GM13976 (cell line): ENCODE measurements around the gene DHX58.
"Not testable (repeated sequence)": the region's sequence is repeated elsewhere in the genome, so short reads cannot be mapped to it uniquely, and the experiment has no call there.

Experiments
- DNase-seq: peaks from one replicate; pipeline ENCODE4 v3.0.0; 2012; ENCODE audit warnings: low spot score
- CTCF ChIP-seq: IDR thresholded peaks from 2 replicates; pipeline ENCODE4 v1.5.1; 2012; ENCODE audit warnings: borderline replicate concordance, mild to moderate bottlenecking; ENCODE audit not compliant: insufficient read depth; ENCODE audit errors: extremely low read depth, missing control alignments, control extremely low read depth
- in situ Hi-C: fragments of 300-500 bp; cut with MboI; formaldehyde crosslinking; loops from one replicate; pipeline ENCODE4 v1.12.0; 2022; ENCODE audit warnings: low sequenced_read_pairs, mixed read lengths, inconsistent platforms; ENCODE audit not compliant: unreplicated experiment

Gene DHX58

GRCh38 chr17:42142371-42142896, 29.9 kb upstream of the DHX58 start:
- DNase-seq: no peak
- in situ Hi-C loops: no loop called here
- no peak for TF ChIP-seq CTCF

GRCh38 chr17:42141382-42141781, 28.9 kb upstream of the DHX58 start:
- no peak for TF ChIP-seq CTCF
- in situ Hi-C loops: no loop called here
- DNase-seq: no peak

GRCh38 chr17:42140690-42141089, 28.2 kb upstream of the DHX58 start:
- DNase-seq, in situ Hi-C loops: not testable (repeated sequence)

GRCh38 chr17:42138749-42139492, 26.4 kb upstream of the DHX58 start:
- TF ChIP-seq CTCF: no peak
- in situ Hi-C loops: no loop called here
- no peak for DNase-seq

GRCh38 chr17:42136654-42137051, 24.1 kb upstream of the DHX58 start:
- in situ Hi-C loops: no loop called here
- no peak for DNase-seq
- no peak for TF ChIP-seq CTCF

GRCh38 chr17:42135664-42136653, 23.4 kb upstream of the DHX58 start:
- no peak for DNase-seq
- in situ Hi-C loops: no loop called here
- TF ChIP-seq CTCF: no peak

GRCh38 chr17:42135151-42135550, 22.6 kb upstream of the DHX58 start:
- TF ChIP-seq CTCF: no peak

More at GRCh38 chr17:42135151-42135550, 22.6 kb upstream of the DHX58 start:
- no peak for DNase-seq
- in situ Hi-C loops: no loop called here
